Stimulated activated CD8-positive, alpha-beta memory T cell treated with anti-CD3 and anti-CD28 coated beads, Interleukin-4, amount 100 ng/mL, for 24 hours (primary cell): ENCODE results near the gene STAT5A.
"Not testable (repeated sequence)": the region's sequence is repeated elsewhere in the genome, so short reads cannot be mapped to it uniquely, and the experiment has no call there.

Source experiments
- DNase-seq: peaks from one replicate; pipeline ENCODE4 v3.0.0-alpha.2; 2020; ENCODE audit warnings: low read depth

STAT5A gene

GRCh38 chr17:42285346-42286050, 2.8 kb upstream of the STAT5A start:
- no peak for DNase-seq

- DNase-seq, result no peak
Measured at GRCh38 chr17:42286411-42287221, 1.7 kb upstream of the STAT5A start.

GRCh38 chr17:42287305-42287976, 857 bp upstream of the STAT5A start:
- no peak for DNase-seq

GRCh38 chr17:42288803-42289610, 709 bp downstream of the STAT5A start:
- DNase-seq, result peak; percentile 40

- DNase-seq, result peak; percentile 56
Measured at GRCh38 chr17:42289611-42290181, 1.4 kb downstream of the STAT5A start.

GRCh38 chr17:42290577-42290976, 2.3 kb downstream of the STAT5A start:
- no peak for DNase-seq

- DNase-seq, result no peak
Measured at GRCh38 chr17:42291129-42291528, 2.8 kb downstream of the STAT5A start.

- DNase-seq, result no peak
Measured at GRCh38 chr17:42294469-42295398, 6.4 kb downstream of the STAT5A start.

GRCh38 chr17:42296012-42296411, 7.7 kb downstream of the STAT5A start:
- DNase-seq, result no peak

GRCh38 chr17:42297775-42298174, 9.5 kb downstream of the STAT5A start:
- DNase-seq, result not testable (repeated sequence)

- not testable (repeated sequence) for DNase-seq
Measured at GRCh38 chr17:42299361-42299760, 11.1 kb downstream of the STAT5A start.

GRCh38 chr17:42299913-42300312, 11.6 kb downstream of the STAT5A start:
- DNase-seq, result not testable (repeated sequence)

GRCh38 chr17:42301022-42301421, 12.7 kb downstream of the STAT5A start:
- DNase-seq, result no peak

- DNase-seq, result no peak
Measured at GRCh38 chr17:42303694-42304093, 15.4 kb downstream of the STAT5A start.

GRCh38 chr17:42304187-42305030, 16.1 kb downstream of the STAT5A start:
- no peak for DNase-seq

GRCh38 chr17:42305031-42305330, 16.7 kb downstream of the STAT5A start:
- not testable (repeated sequence) for DNase-seq

GRCh38 chr17:42305543-42306384, 17.5 kb downstream of the STAT5A start:
- no peak for DNase-seq

- no peak for DNase-seq
Measured at GRCh38 chr17:42306385-42306667, 18.0 kb downstream of the STAT5A start.

GRCh38 chr17:42307362-42307927, 19.1 kb downstream of the STAT5A start:
- no peak for DNase-seq
